AG09319 (cell line): ENCODE results near the gene ZDHHC8.

Experiments used
- DNase-seq: peaks from one replicate; pipeline ENCODE4 v3.0.0-alpha.2; 2010; ENCODE audit warnings: low read depth; ENCODE audit errors: extremely low read depth
- TF ChIP-seq, protein P1 (sequence below): IDR thresholded peaks from 2 replicates; pipeline ENCODE4 v1.5.1; 2011; ENCODE audit warnings: low read depth, mild to moderate bottlenecking, inconsistent platforms, low read length, moderate library complexity

ZDHHC8 gene

GRCh38 chr22:20092477-20092854 lies 39.1 kb upstream of the ZDHHC8 start:
- TF ChIP-seq, protein P1, sequence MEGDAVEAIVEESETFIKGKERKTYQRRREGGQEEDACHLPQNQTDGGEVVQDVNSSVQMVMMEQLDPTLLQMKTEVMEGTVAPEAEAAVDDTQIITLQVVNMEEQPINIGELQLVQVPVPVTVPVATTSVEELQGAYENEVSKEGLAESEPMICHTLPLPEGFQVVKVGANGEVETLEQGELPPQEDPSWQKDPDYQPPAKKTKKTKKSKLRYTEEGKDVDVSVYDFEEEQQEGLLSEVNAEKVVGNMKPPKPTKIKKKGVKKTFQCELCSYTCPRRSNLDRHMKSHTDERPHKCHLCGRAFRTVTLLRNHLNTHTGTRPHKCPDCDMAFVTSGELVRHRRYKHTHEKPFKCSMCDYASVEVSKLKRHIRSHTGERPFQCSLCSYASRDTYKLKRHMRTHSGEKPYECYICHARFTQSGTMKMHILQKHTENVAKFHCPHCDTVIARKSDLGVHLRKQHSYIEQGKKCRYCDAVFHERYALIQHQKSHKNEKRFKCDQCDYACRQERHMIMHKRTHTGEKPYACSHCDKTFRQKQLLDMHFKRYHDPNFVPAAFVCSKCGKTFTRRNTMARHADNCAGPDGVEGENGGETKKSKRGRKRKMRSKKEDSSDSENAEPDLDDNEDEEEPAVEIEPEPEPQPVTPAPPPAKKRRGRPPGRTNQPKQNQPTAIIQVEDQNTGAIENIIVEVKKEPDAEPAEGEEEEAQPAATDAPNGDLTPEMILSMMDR: no peak

DNA sequence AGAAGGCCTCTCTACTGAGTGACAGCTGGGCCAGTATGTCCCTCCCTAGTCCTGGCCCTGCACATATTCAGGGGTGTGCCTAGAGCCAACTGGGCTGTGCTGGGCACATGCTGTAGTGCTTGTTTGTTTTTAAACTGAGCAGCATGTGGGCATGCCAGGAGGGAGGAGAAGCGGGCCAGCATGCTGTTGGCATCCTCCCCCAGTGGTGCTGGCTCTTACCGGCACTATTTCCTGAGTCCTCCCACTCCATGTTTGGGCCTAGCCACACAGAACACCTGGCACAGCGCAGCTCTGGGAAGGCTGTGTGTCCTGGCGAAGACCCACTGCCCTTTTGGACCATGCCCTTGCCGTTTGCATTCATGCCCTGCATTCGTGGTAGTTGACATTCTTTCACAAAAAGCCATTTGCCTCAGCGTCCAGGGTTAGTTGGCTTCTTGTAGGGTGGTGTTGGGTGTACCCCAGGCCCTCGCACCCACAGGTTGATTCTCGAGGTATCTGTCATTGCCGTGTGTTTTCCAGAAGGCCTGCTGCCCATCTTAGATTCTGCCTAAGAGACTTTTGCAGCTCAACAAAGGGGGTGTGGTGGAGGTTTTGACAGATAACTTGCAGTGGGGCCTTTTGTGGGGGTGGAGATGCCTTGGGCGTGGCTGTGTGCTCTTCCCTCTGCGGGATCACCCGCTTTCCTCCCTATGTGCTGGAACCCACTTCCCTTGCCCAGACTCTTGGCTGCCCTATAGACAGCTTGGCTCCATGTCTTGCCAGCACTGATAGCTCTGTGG lies 38.0 kb upstream of the ZDHHC8 start:
- no peak for DNase-seq
- TF ChIP-seq, protein P1: no peak

More at GRCh38 chr22:20092477-20092854, 39.1 kb upstream of the ZDHHC8 start:
- DNase-seq: no peak

DNA sequence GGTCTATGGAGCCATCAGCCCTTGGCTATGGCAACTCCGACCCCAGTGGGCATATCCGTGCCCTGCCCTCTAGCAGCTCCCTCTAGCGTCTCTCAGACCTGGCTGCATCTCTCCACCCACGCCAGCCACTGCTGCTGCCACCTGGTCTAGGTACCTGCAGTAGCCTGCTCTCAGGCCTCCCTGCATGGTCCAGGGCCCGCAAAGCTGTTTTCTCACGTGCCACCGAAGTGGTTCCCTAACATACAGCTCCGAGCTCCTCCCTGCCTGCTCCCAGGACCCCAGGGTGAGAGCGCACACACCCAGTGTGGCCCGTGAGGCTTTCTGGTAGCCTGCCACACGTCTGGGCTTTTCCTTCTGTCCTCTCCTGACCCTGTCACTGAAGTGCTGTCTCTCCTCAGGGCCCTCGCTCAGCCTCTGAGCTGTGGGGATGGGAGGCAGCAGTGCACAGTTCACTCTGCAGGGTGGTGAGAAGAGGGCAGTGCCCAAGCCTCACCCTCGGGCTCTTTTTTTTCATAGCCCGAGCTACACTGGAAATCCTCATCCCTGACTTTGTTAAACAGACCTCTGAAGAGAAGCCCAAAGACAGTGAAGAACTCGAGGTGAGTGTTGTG lies 37.3 kb upstream of the ZDHHC8 start:
- no peak for DNase-seq
- TF ChIP-seq, protein P1: no peak

GRCh38 chr22:20095521-20095920 lies 36.1 kb upstream of the ZDHHC8 start:
- no peak for DNase-seq
- TF ChIP-seq, protein P1: no peak

- no peak for DNase-seq
- TF ChIP-seq, protein P1: no peak
These were observed 34.8 kb upstream of the ZDHHC8 start for GRCh38 chr22:20096574-20097420.

GRCh38 chr22:20099099-20099711 lies 32.4 kb upstream of the ZDHHC8 start:
- TF ChIP-seq, protein P1: no peak
- no peak for DNase-seq
